ENCODE results near the gene C18orf63.
A peak's percentile ranks its signal among the peaks of the same experiment; 100 is the strongest.
"Not testable (repeated sequence)": the region's sequence is repeated elsewhere in the genome, so short reads cannot be mapped to it uniquely, and the experiment has no call there.

The C18orf63 gene

DNA sequence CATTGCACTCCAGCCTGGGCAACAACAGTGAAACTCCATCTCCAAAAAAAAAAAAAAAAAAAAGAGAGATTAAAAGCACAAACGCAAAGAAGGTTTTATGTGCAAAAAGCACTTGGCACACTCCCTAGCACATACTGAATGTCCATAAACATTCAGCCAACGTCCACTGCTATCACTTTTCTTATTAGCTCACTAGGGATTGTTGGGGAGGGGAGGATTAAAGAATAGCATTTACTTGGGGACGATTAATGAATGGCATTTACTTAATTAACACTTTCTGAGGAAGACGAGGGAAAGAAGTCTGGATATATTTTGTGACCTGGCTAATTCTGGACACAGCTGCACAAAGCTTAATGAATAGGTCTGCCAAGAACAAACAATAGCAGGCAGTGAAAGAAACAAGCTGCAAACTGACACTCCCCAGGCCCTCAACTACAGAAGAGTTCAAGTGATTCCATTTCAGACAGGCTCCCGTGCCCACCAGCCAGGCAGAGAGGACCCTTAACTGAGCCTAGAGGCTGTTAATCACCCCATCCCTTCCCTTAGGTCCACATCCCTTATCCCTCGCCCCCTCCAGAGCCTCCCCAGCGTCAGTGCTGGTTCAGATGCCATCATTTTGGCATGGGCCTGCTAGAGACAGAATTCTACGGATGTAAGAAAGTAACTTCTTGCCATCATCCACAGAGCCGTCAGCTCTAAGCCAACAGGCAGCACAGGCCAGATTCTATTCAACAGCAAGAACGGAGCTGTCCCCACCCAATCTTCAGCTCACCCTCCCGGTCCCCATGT, 31.3 kb upstream of the C18orf63 start:
- no peak for TF ChIP-seq Cebpa-rat (IDR thresholded peaks at IDR 0.05)
- H3K4me3 ChIP-seq = no peak overlapping the region
- H3K27me3 ChIP-seq = no peaks in the 10 kb centered on the region
- no peak overlapping the region for H3K27ac ChIP-seq
- no peak overlapping the region for H3K4me2 ChIP-seq
- H3K9ac ChIP-seq = no peak overlapping the region
- peaks cover 0 to 14% (median 0%) of the 10 kb centered on the region in 11 experiments; a peak in 2 of 22 replicates for H4K20me1 ChIP-seq
- H3K4me1 ChIP-seq = peaks cover 21 to 39% (median 30%) of the 10 kb centered on the region in 10 experiments
- no peaks in the 10 kb centered on the region for H3K9me3 ChIP-seq (replicated peaks in 1 of 11)
- peaks cover 0 to 9% (median 0%) of the 10 kb centered on the region in 11 experiments; a peak in 4 of 22 replicates for H3K36me3 ChIP-seq

DNA sequence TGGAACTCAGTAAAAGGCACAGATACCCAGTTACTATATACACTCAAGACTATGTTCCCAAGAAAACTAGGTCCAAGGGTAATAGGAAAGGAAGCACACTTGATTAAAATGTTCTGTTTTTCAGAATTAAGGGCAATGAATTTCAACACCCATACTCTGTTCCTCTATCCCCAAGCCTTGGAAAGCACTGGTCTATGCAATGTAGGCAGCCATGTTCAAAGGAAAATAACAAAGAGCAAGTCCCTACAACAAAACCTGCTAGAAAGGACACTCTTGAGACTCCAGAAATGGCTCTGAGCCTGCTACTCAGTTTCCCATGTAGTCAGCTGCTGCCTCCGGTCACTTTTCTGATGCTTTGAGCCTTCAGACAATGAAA, 30.7 kb upstream of the C18orf63 start:
- Histone ChIP-seq H3K4me2 (no peak overlapping the region), H3K36me3 (peaks cover 0 to 9% (median 0%) of the 10 kb centered on the region in 11 experiments; a peak in 3 of 22 replicates), H3K4me3 (no peak overlapping the region), H3K9ac (no peak overlapping the region), H4K20me1 (peaks cover 0 to 14% (median 0%) of the 10 kb centered on the region in 11 experiments; a peak in 2 of 22 replicates), H3K9me3 (replicated peaks in 1 of 11) (no peaks in the 10 kb centered on the region), H3K4me1 (peaks cover 23 to 39% (median 31%) of the 10 kb centered on the region in 10 experiments), H3K27ac (no peak overlapping the region), H3K27me3 (no peaks in the 10 kb centered on the region)
- no peak for TF ChIP-seq Cebpa-rat (IDR thresholded peaks at IDR 0.05)

DNA sequence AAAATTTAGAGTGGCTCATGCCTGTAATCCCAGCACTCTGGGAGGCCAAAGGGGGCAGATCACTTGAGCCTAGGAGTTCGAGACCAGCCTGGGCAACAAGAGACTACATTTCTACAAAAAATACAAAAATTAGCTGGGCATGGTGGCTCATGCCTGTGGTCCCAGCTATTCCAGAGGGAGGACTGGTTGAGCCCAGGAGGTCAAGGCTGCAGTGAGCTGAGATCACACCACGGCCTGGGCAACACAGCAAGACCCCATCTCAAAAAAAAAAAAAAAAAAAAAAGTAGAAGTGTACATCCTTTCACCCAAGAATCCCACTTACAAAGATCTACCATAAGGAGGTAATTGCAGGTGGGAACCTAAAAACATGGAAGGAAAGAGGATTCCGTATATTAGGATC, 30.1 kb upstream of the C18orf63 start:
- H3K9ac ChIP-seq; H3K4me3 ChIP-seq; H3K36me3 ChIP-seq; H3K27ac ChIP-seq; H3K9me3 ChIP-seq (replicated peaks in 1 of 11); H3K4me2 ChIP-seq; H3K27me3 ChIP-seq: not testable (repeated sequence)
- peaks cover 24 to 41% (median 32%) of the 10 kb centered on the region in 10 experiments for H3K4me1 ChIP-seq
- peaks cover 0 to 14% (median 0%) of the 10 kb centered on the region in 11 experiments; a peak in 2 of 22 replicates for H4K20me1 ChIP-seq

- TF ChIP-seq Cebpa-rat (IDR thresholded peaks at IDR 0.05) = no peak
- H3K36me3 ChIP-seq = peaks cover 0 to 9% (median 0%) of the 10 kb centered on the region in 11 experiments; a peak in 3 of 22 replicates
- H3K27ac ChIP-seq = no peak overlapping the region
- peaks cover 27 to 44% (median 39%) of the 10 kb centered on the region in 10 experiments for H3K4me1 ChIP-seq
- no peak overlapping the region for H3K9ac ChIP-seq
- H4K20me1 ChIP-seq = peaks cover 0 to 8% (median 0%) of the 10 kb centered on the region in 11 experiments; a peak in 2 of 22 replicates
- no peaks in the 10 kb centered on the region for H3K9me3 ChIP-seq (replicated peaks in 1 of 11)
- H3K27me3 ChIP-seq = no peaks in the 10 kb centered on the region
- H3K4me2 ChIP-seq = peak overlapping the region in 1 of 11 experiments; percentile 13; a peak in 2 of 22 replicates
- no peak overlapping the region for H3K4me3 ChIP-seq
Observed at GRCh38 chr18:74286106-74286855, 29.4 kb upstream of the C18orf63 start.

DNA sequence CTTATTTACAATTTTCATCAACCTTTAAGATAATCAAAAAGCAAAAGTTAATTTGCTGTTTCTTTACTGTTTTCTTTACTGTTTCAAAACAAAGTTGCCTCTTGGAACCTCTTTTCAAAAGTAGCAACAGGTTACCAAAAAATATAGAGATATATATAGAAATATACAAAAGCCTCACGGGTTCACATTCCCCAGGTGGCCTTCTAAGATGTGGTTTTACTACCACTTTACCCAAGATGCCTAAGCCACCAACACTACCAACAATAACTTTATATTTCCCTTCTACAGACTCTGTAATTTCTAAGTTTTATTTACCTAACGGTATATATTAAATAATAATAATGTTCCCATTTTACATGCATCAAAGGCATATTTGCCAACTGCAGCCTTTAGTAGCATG, 28.8 kb upstream of the C18orf63 start:
- H3K4me3 ChIP-seq = no peak overlapping the region
- H3K9me3 ChIP-seq (replicated peaks in 1 of 11) = no peaks in the 10 kb centered on the region

GRCh38 chr18:74288041-74288440, 27.6 kb upstream of the C18orf63 start:
- TF ChIP-seq Cebpa-rat (IDR thresholded peaks at IDR 0.05) = no peak
- H4K20me1 ChIP-seq = peaks cover 0 to 3% (median 0%) of the 10 kb centered on the region in 11 experiments; a peak in 1 of 22 replicates
- no peak overlapping the region for H3K4me2 ChIP-seq
- peaks cover 0 to 9% (median 0%) of the 10 kb centered on the region in 11 experiments; a peak in 3 of 22 replicates for H3K36me3 ChIP-seq
- H3K9ac ChIP-seq = no peak overlapping the region
- no peak overlapping the region for H3K27ac ChIP-seq
- peaks cover 0 to 3% (median 0%) of the 10 kb centered on the region in 11 experiments; a peak in 3 of 22 replicates for H3K9me3 ChIP-seq (replicated peaks in 1 of 11)
- H3K4me1 ChIP-seq = peaks cover 20 to 35% (median 31%) of the 10 kb centered on the region in 10 experiments
- H3K27me3 ChIP-seq = no peaks in the 10 kb centered on the region
- H3K4me3 ChIP-seq = no peak overlapping the region

More for the DNA sequence above, 28.8 kb upstream of the C18orf63 start:
- Histone ChIP-seq H3K27me3 (no peaks in the 10 kb centered on the region), H3K4me2 (peak overlapping the region in 2 of 11 experiments; percentile 13 to 28; a peak in 5 of 22 replicates), H3K9ac (no peak overlapping the region), H3K4me1 (peaks cover 24 to 41% (median 37%) of the 10 kb centered on the region in 10 experiments), H4K20me1 (peaks cover 0 to 7% (median 0%) of the 10 kb centered on the region in 11 experiments; a peak in 2 of 22 replicates), H3K36me3 (peaks cover 0 to 9% (median 0%) of the 10 kb centered on the region in 11 experiments; a peak in 3 of 22 replicates), H3K27ac (no peak overlapping the region)
- TF ChIP-seq Cebpa-rat (IDR thresholded peaks at IDR 0.05) = no peak

DNA sequence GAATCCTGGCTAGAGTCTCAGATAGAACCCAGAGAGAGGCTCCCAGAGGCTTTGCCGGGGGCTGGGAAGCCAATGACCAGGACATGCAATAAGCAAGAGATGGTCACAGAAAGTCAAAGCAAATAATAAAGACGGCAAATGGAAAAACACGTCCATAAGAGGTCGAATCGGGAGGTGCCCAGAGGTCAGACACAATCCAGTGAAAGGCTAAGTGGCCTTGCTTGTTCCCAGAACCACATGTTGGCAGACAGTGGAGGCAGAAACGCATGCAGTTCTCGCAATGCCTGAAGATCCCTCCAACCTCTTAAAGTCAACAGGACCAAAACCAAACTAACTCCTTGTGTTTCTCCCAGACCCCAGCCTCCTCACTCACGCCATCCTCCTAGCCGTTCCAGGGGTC, 26.9 kb upstream of the C18orf63 start:
- Histone ChIP-seq H3K27ac (no peak overlapping the region), H3K27me3 (no peaks in the 10 kb centered on the region), H3K4me3 (no peak overlapping the region), H3K4me1 (peaks cover 16 to 31% (median 25%) of the 10 kb centered on the region in 10 experiments), H4K20me1 (peaks cover 0 to 3% (median 0%) of the 10 kb centered on the region in 11 experiments; a peak in 1 of 22 replicates), H3K9ac (no peak overlapping the region), H3K4me2 (peak overlapping the region in 2 of 11 experiments; percentile 25 to 33; a peak in 1 of 22 replicates), H3K36me3 (peaks cover 0 to 5% (median 0%) of the 10 kb centered on the region in 11 experiments; a peak in 2 of 22 replicates), H3K9me3 (replicated peaks in 1 of 11) (peaks cover 0 to 5% (median 0%) of the 10 kb centered on the region in 11 experiments; a peak in 4 of 22 replicates)
- TF ChIP-seq Cebpa-rat (IDR thresholded peaks at IDR 0.05) = no peak

- peaks cover 0 to 3% (median 0%) of the 10 kb centered on the region in 11 experiments; a peak in 1 of 22 replicates for H4K20me1 ChIP-seq
- H3K4me2 ChIP-seq = peak overlapping the region in 5 of 11 experiments; percentile 1 to 95 (median 25); a peak in 5 of 22 replicates
- H3K9ac ChIP-seq = no peak overlapping the region
- peaks cover 0 to 5% (median 0%) of the 10 kb centered on the region in 11 experiments; a peak in 2 of 22 replicates for H3K36me3 ChIP-seq
- H3K4me1 ChIP-seq = peaks cover 16 to 31% (median 25%) of the 10 kb centered on the region in 10 experiments
- H3K4me3 ChIP-seq = no peak overlapping the region
- H3K27me3 ChIP-seq = no peaks in the 10 kb centered on the region
- H3K9me3 ChIP-seq (replicated peaks in 1 of 11) = peaks cover 0 to 5% (median 0%) of the 10 kb centered on the region in 11 experiments; a peak in 4 of 22 replicates
- no peak for TF ChIP-seq Cebpa-rat (IDR thresholded peaks at IDR 0.05)
- no peak overlapping the region for H3K27ac ChIP-seq
Observed at GRCh38 chr18:74289137-74289536, 26.5 kb upstream of the C18orf63 start.

Data from BLaER1 treated with 17β-estradiol and CSF1 and Interleukin-3, amounts not matched to agents 10 nM and 100 nM (cell line).